ENCODE measurements around the gene CMPK1. TPM values are rescaled to one million over a fixed set of nuclear protein-coding genes. Genes with fewer than 3 reads are reported as not detected.
"Not testable (repeated sequence)": the region's sequence is repeated elsewhere in the genome, so short reads cannot be mapped to it uniquely, and the experiment has no call there.

The CMPK1 gene
- total RNA-seq, 1 donor from 2014 or later, result 147 TPM

- DNase-seq, result no peak
Observed at GRCh38 chr1:47338249-47339077, 4.9 kb downstream of the CMPK1 start.

GRCh38 chr1:47340227-47340626 is 6.6 kb downstream of the CMPK1 start:
- no peak for DNase-seq

- not testable (repeated sequence) for DNase-seq
Observed at GRCh38 chr1:47346979-47347378, 13.4 kb downstream of the CMPK1 start.

- DNase-seq, result no peak
Observed at GRCh38 chr1:47347735-47348134, 14.1 kb downstream of the CMPK1 start.

- DNase-seq, result no peak
Observed at GRCh38 chr1:47348246-47348645, 14.7 kb downstream of the CMPK1 start.

- no peak for DNase-seq
Observed at GRCh38 chr1:47351305-47351704, 17.7 kb downstream of the CMPK1 start.

GRCh38 chr1:47361380-47361779 is 27.8 kb downstream of the CMPK1 start:
- DNase-seq, result no peak

GRCh38 chr1:47362828-47363227 is 29.2 kb downstream of the CMPK1 start:
- no peak for DNase-seq

- no peak for DNase-seq
Observed at GRCh38 chr1:47367651-47368050, 34.1 kb downstream of the CMPK1 start.

GRCh38 chr1:47371016-47371517 is 37.5 kb downstream of the CMPK1 start:
- no peak for DNase-seq

GRCh38 chr1:47374501-47374900 is 40.9 kb downstream of the CMPK1 start:
- no peak for DNase-seq

GRCh38 chr1:47378147-47378546 is 44.6 kb downstream of the CMPK1 start:
- no peak for DNase-seq

GRCh38 chr1:47380699-47381098 is 47.1 kb downstream of the CMPK1 start:
- DNase-seq, result no peak

GRCh38 chr1:47382399-47382983 is 48.9 kb downstream of the CMPK1 start:
- DNase-seq, result no peak

- DNase-seq, result no peak
Observed at GRCh38 chr1:47384083-47384482, 50.5 kb downstream of the CMPK1 start.

GRCh38 chr1:47385020-47385419 is 51.4 kb downstream of the CMPK1 start:
- no peak for DNase-seq

GRCh38 chr1:47386268-47386667 is 52.7 kb downstream of the CMPK1 start:
- DNase-seq, result no peak

GRCh38 chr1:47388030-47388890 is 54.7 kb downstream of the CMPK1 start:
- no peak for DNase-seq

- DNase-seq, result peak; percentile 7
Observed at GRCh38 chr1:47388891-47389238, 55.3 kb downstream of the CMPK1 start.

- DNase-seq, result no peak
Observed at GRCh38 chr1:47389731-47390130, 56.1 kb downstream of the CMPK1 start.

GRCh38 chr1:47390843-47391242 is 57.3 kb downstream of the CMPK1 start:
- no peak for DNase-seq

- DNase-seq, result no peak
Observed at GRCh38 chr1:47393141-47393540, 59.6 kb downstream of the CMPK1 start.

GRCh38 chr1:47395433-47395832 is 61.8 kb downstream of the CMPK1 start:
- no peak for DNase-seq

Measured in occipital lobe (tissue), 2 donors.